Epidermal melanocyte (primary cell): Measurements from ENCODE around the gene PSAT1.

ENCODE experiments used
- DNase-seq: peaks from one replicate; pipeline ENCODE4 v3.0.0; 2011; ENCODE audit warnings: low spot score; ENCODE audit not compliant: insufficient read length

PSAT1 gene

GRCh38 chr9:78292716-78293497 lies 4.0 kb upstream of the PSAT1 start:
- no peak for DNase-seq

- no peak for DNase-seq
Observed at GRCh38 chr9:78294290-78295176, 2.4 kb upstream of the PSAT1 start.

GRCh38 chr9:78295177-78295575 lies 1.7 kb upstream of the PSAT1 start:
- DNase-seq: no peak

DNA sequence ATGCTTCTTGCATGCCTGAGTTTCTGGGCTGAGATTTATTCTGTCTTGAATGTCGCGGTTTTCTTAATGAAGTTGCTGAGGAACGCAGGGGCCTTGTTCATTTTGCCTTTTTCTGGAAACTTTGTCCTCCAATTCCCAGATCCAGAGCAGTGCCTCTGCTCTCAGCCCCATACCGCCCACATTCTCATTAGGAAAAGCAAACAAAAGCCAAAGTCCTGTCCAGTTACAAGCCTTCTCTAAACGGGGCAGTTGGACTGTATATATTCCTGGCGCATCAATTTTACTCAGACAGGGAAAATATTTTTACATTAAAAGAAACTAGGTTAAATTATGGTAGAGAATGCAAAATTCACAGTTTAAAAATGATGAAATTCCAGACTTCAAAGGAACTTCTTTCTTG lies 1.2 kb upstream of the PSAT1 start:
- DNase-seq: no peak

DNA sequence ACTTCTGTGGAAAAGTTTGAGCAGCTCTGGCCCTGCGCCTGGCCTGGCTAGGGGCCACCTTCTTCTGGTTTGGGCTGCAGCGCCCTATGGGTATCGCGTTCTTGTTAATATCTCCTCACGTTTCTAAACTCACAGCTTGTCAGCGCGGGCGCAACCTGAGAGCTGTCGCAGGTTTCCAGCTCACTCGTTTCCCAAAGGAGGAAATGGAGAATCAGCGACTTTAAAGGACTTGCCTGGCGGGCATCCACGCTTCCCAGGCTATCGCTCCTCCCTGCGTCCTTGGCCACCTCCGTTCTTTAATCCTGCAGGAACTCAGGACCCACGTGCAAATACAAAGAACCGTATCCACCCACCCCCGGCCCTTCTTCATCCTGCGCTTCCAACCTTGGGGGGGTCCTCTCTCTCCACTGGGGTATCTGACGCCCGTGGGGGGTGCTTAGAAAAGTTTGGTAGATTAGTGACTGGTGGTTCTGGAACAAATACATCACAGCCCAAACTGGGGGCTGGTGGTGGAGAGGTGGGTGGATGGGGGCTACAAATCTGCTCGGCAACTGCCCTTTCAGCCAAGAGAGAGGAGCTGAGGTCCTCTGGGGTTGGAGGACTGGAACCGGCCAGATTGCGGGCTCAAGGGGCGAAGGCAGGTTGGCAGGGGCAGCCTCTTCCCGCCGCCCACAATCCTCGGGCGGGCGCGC lies 578 bp upstream of the PSAT1 start:
- DNase-seq: no peak

GRCh38 chr9:78297672-78297961 lies 692 bp downstream of the PSAT1 start:
- no peak for DNase-seq

GRCh38 chr9:78298046-78298765 lies 1.3 kb downstream of the PSAT1 start:
- DNase-seq: peak; percentile 45

DNA sequence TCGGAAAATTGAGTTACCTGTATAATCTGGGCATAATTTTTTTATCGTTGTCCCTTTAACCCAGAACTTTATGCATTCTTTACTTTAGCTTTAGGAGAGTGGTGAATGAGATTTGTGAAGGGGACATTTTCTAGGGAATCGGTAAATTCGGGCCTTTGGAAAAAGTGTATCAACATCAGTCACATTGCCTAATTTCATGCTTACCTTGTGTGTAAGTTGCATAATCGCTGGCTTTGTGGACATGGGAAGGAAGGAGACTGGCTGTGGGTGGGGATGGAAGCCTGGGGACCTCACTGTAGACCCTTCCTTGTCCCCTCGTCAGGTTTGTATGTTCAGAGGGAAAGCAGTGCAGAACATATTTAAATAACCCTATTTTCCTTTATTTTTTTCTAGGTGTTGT lies 3.3 kb downstream of the PSAT1 start:
- no peak for DNase-seq

- no peak for DNase-seq
Observed at GRCh38 chr9:78301466-78301865, 4.5 kb downstream of the PSAT1 start.

DNA sequence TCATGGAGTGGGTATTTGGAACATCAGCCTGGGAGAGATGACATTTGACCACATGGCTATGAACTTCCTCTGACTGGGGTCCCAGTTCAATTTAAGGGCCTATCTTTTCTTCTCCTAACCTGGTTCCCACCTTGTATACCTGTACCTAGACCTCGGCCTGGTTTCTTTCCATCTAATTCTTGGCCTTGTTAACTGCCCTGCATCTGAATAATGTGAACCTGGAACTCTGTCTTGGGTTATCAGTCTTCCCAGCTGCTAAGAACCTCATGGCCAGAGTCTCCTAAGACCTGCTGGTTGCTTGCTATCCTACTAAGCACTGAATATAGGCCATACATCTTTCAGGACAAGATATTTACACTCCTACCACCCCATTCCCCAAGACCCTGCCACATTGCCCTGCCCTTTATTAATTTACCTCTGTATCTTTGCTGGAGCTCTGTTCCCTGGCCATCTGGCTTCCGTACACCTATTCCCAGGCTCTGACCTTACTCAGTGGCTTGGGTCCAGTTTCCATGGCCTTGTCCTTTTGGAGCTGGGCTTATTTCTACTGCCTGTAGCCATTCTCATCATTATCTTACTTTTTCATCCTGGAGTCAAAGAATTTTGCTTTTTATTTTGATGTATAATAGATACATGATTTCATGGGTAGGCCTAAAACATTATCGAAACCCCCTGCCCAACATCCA lies 6.6 kb downstream of the PSAT1 start:
- no peak for DNase-seq

DNA sequence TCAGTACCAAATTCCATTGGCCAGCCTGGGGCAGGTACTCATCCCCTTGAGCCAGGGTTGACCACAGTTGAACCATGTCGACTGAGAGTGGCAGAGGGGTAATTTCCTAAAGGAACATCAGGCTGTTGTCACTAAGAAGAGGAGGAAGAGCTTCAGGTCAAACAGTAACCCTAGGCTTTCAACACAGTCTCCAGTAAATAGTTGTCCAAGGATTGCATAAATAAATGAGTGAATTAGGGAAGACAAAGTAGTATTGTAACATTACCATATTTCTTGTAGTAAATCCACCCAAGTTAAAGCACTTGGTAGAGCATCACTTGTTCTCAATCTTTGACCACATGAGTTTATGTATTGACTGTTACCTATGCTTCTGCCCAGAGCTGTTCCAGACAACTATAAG lies 7.4 kb downstream of the PSAT1 start:
- DNase-seq: no peak

GRCh38 chr9:78306222-78307076 lies 9.5 kb downstream of the PSAT1 start:
- DNase-seq: no peak

DNA sequence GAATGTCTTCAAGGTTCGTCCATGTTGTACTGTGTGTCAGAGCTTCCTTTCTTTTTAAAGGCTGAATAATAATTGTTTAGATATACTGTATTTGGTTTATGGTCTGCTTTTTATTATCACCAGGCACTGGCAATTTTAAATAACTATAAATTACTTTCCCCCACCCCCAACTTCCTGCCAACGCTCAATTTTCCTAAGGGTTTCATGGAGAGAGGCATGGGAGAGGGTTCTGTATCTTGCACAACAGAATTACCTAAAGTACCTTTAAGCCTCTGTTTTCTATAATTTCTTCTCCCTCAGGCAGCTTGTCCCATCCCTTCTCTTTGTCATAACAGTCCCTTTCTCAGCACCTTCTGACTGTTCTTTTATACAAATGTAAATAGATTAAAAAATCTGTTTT lies 10.4 kb downstream of the PSAT1 start:
- DNase-seq: no peak

- DNase-seq: no peak
Observed at GRCh38 chr9:78309066-78309465, 12.1 kb downstream of the PSAT1 start.

DNA sequence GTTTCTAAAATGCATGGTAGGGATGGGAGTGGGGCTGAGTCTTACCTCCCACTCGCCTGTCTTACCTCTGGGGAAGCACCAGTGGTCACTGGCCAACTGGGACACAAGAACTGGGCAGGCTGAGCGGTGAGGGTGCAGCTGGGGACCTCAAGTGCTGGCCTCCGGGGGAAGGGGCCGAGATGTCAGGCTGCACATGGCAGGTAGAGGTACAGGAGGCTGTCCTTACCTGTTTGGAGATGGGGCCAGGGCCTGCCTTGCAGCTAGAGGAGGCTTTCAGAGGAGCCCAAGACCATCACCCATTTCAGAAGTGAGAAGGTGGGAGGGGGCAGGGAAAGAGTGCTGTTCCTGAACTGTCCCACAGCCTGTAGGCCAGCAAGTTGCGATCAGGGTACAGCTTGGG lies 14.2 kb downstream of the PSAT1 start:
- DNase-seq: no peak

DNA sequence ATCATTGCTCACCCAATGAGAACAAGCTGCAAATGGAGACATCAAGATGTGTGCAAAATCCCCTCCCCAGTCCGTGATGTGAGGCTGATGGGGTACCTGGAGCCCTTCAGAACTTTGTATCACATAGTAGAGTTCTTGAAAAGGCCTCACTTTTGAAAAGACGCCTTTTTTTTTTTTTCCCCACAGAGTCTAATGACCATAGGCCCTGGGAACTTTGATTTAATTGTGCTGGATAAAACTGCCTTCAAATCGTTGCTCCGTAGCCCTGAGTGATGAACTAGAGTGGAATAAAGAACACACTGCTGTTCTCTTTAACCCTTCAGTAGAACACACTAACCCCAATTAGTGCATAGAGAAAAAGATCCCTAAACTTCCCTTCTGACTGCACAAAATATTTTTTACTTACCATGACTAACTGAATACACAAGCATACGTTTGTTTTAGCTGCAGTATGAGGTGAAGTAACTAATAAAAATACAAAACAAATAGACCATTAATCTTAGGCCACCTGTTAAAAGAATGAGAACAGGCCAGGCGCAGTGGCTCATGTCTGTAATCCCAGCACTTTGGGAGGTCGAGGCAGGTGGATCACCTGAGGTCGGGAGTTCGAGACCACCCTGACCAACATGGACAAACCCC lies 15.1 kb downstream of the PSAT1 start:
- no peak for DNase-seq

- DNase-seq: no peak
Observed at GRCh38 chr9:78314550-78314949, 17.6 kb downstream of the PSAT1 start.

GRCh38 chr9:78314953-78315870 lies 18.3 kb downstream of the PSAT1 start:
- DNase-seq: peak; percentile 29
